ENCODE results near the gene GLYATL1. TPM values are rescaled to one million over a fixed set of nuclear protein-coding genes. Genes with fewer than 3 reads are reported as not detected.

The GLYATL1 gene
- total RNA-seq, 1 experiment from 2014 or later, result not detected

- no peak overlapping the region for H3K27ac ChIP-seq (ENCODE audit: low read depth, low read length)
- peaks cover 8% of the 10 kb centered on the region; the same call in 1 of the 2 replicates for H3K27me3 ChIP-seq (ENCODE audit: insufficient read depth, low read length)
- RAD21 ChIA-PET (ENCODE audit: low non-redundant PET in 1 of 2, low total read pairs in 2 of 2, uncharacterized antibody in 2 of 2, unreplicated experiment in 2 of 2), result no interaction called here
- POLR2A ChIA-PET, result no interaction called here
- no peaks in the 10 kb centered on the region for H3K4me1 ChIP-seq (ENCODE audit: control insufficient read depth in 1 of 2, insufficient read depth in 2 of 2, low read length in 2 of 2)
- ATAC-seq, result no peak
- BruUV-seq (replicated peaks), result no TSS peak
- H3K9ac ChIP-seq (ENCODE audit: low read length), result no peak overlapping the region
- no peaks in the 10 kb centered on the region for H3K36me3 ChIP-seq (ENCODE audit: control insufficient read depth in 1 of 2, insufficient read depth in 2 of 2, low read length in 2 of 2)
- no peaks in the 10 kb centered on the region for H4K20me1 ChIP-seq (ENCODE audit: insufficient read depth)
- H3K4me3 ChIP-seq (replicated peaks in 1 of 2; ENCODE audit: low read depth in 1 of 2, low read length in 2 of 2), result no peak overlapping the region
- no peaks in the 10 kb centered on the region for H3K79me2 ChIP-seq (ENCODE audit: insufficient read depth, low read length)
- TF ChIP-seq, protein P1, sequence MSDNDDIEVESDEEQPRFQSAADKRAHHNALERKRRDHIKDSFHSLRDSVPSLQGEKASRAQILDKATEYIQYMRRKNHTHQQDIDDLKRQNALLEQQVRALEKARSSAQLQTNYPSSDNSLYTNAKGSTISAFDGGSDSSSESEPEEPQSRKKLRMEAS (IDR thresholded peaks at IDR 0.05), result no peak
- CTCF ChIA-PET, result no interaction called here
- no peak for DNase-seq (ENCODE audit: low read depth, low spot score)
- H2AFZ ChIP-seq (ENCODE audit: low read depth, low read length, poor library complexity, severe bottlenecking), result no peak overlapping the region
- intact Hi-C loops (cut with micrococcal nuclease), result no loop called here
- H3K4me2 ChIP-seq (ENCODE audit: low read length), result no peak overlapping the region
- H3K9me3 ChIP-seq (ENCODE audit: control insufficient read depth in 1 of 2, insufficient read depth in 1 of 2, low read depth in 1 of 2, low read length in 2 of 2), result no peaks in the 10 kb centered on the region
- H3K9me2 ChIP-seq (ENCODE audit: insufficient read depth), result no peaks in the 10 kb centered on the region
Observed at GRCh38 chr11:58977470-58977869, 38.2 kb downstream of the GLYATL1 start.

DNA sequence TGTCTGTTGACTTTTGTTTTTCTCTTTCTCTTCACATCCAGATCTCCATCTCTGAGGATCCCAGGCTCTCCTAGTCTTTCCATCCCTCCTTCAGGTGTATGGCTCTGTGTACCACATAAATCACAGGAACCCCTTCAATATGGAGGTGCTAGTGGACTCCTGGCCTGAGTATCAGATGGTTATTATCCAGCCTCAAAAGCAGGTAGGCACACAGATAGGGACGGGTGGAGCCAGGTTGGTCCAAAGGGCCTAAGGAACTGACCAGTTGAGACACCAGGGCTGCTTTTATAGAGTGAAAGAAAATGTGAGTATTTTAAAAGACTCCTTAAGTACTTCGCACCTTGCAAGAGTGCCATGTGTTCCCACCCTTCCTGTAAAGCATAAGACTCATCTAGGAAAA, 39.9 kb downstream of the GLYATL1 start:
- H3K9me2 ChIP-seq (ENCODE audit: insufficient read depth), result no peaks in the 10 kb centered on the region
- DNase-seq (ENCODE audit: low read depth, low spot score), result no peak
- no TSS peak for BruUV-seq (replicated peaks)
- peaks cover 8% of the 10 kb centered on the region; the same call in 1 of the 2 replicates for H3K27me3 ChIP-seq (ENCODE audit: insufficient read depth, low read length)
- intact Hi-C loops (cut with micrococcal nuclease), result no loop called here
- no peaks in the 10 kb centered on the region for H4K20me1 ChIP-seq (ENCODE audit: insufficient read depth)
- ChIA-PET POLR2A (no interaction called here), CTCF (no interaction called here), RAD21 (ENCODE audit: low non-redundant PET in 1 of 2, low total read pairs in 2 of 2, uncharacterized antibody in 2 of 2, unreplicated experiment in 2 of 2) (no interaction called here)
- no peaks in the 10 kb centered on the region for H3K4me1 ChIP-seq (ENCODE audit: control insufficient read depth in 1 of 2, insufficient read depth in 2 of 2, low read length in 2 of 2)
- TF ChIP-seq, protein P2, sequence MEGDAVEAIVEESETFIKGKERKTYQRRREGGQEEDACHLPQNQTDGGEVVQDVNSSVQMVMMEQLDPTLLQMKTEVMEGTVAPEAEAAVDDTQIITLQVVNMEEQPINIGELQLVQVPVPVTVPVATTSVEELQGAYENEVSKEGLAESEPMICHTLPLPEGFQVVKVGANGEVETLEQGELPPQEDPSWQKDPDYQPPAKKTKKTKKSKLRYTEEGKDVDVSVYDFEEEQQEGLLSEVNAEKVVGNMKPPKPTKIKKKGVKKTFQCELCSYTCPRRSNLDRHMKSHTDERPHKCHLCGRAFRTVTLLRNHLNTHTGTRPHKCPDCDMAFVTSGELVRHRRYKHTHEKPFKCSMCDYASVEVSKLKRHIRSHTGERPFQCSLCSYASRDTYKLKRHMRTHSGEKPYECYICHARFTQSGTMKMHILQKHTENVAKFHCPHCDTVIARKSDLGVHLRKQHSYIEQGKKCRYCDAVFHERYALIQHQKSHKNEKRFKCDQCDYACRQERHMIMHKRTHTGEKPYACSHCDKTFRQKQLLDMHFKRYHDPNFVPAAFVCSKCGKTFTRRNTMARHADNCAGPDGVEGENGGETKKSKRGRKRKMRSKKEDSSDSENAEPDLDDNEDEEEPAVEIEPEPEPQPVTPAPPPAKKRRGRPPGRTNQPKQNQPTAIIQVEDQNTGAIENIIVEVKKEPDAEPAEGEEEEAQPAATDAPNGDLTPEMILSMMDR (IDR thresholded peaks at IDR 0.05 in 2 of 3, conservative IDR thresholded peaks at IDR 0.05 in 1 of 3; ENCODE audit: borderline replicate concordance in 1 of 3, insufficient read depth in 1 of 3, low read depth in 2 of 3, low read length in 2 of 3), result no peak
- no peak for TF ChIP-seq EZH2phosphoT487 (IDR thresholded peaks at IDR 0.05; ENCODE audit: borderline replicate concordance)
- TF ChIP-seq, protein P3, sequence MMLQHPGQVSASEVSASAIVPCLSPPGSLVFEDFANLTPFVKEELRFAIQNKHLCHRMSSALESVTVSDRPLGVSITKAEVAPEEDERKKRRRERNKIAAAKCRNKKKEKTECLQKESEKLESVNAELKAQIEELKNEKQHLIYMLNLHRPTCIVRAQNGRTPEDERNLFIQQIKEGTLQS (IDR thresholded peaks at IDR 0.05), result no peak
- no peak for TF ChIP-seq ELF1 (IDR thresholded peaks at IDR 0.05; ENCODE audit: borderline replicate concordance, low read depth)
- TF ChIP-seq RAD21 (IDR thresholded peaks at IDR 0.05; ENCODE audit: low read depth), result no peak
- no peak for TF ChIP-seq FOSL1 (IDR thresholded peaks at IDR 0.05; ENCODE audit: low read depth)
- no peak overlapping the region for H3K4me3 ChIP-seq (replicated peaks in 1 of 2; ENCODE audit: low read depth in 1 of 2, low read length in 2 of 2)
- no peak overlapping the region for H3K9ac ChIP-seq (ENCODE audit: low read length)
- H2AFZ ChIP-seq (ENCODE audit: low read depth, low read length, poor library complexity, severe bottlenecking), result no peak overlapping the region
- H3K79me2 ChIP-seq (ENCODE audit: insufficient read depth, low read length), result no peaks in the 10 kb centered on the region
- no peak overlapping the region for H3K4me2 ChIP-seq (ENCODE audit: low read length)
- no peak for ATAC-seq
- no peaks in the 10 kb centered on the region for H3K9me3 ChIP-seq (ENCODE audit: control insufficient read depth in 1 of 2, insufficient read depth in 1 of 2, low read depth in 1 of 2, low read length in 2 of 2)
- no peaks in the 10 kb centered on the region for H3K36me3 ChIP-seq (ENCODE audit: control insufficient read depth in 1 of 2, insufficient read depth in 2 of 2, low read length in 2 of 2)
- no peak overlapping the region for H3K27ac ChIP-seq (ENCODE audit: low read depth, low read length)
